Stimulated activated CD4-positive, alpha-beta T cell treated with anti-CD3 and anti-CD28 coated beads, Interleukin-4, amount 100 ng/mL, for 24 hours (primary cell): Measurements from ENCODE around the gene BCAR3.
A peak's percentile ranks its signal among the peaks of the same experiment; 100 is the strongest.
"Not testable (repeated sequence)": the region's sequence is repeated elsewhere in the genome, so short reads cannot be mapped to it uniquely, and the experiment has no call there.

Experiments
- DNase-seq: peaks from one replicate; pipeline ENCODE4 v3.0.0-alpha.2; 2020

Gene BCAR3

DNA sequence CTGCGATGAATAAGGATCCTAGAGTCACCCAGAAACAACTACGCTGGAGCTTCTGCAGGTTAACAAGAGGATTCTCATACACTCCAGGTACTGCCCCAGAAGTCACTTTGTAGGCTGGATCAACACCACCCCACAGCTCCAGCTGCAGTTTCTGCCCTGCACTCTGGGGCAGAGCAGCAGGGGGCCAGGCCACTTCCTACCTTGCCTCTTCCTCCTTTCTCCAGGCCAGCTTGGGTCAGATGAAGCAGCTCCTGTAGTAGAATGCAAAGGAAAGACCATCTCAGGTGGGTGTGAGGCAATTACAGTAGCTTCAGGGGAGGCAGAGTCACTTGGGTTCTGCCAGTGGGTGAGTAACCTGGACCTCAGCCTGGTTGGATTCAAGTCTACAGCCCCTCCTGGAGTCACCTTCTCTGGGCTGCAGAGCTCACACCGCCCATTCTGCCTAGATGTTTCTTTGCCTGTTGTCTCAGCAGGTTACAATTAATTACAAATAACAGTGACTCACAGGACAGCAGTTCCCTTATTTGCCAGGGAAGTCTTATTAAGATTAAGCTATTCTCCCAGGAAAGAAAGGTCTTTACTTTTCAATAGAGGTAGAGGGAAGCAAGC lies 24.4 kb upstream of the BCAR3 start:
- DNase-seq, result no peak

GRCh38 chr1:93704052-93704451 lies 22.4 kb upstream of the BCAR3 start:
- DNase-seq, result no peak

DNA sequence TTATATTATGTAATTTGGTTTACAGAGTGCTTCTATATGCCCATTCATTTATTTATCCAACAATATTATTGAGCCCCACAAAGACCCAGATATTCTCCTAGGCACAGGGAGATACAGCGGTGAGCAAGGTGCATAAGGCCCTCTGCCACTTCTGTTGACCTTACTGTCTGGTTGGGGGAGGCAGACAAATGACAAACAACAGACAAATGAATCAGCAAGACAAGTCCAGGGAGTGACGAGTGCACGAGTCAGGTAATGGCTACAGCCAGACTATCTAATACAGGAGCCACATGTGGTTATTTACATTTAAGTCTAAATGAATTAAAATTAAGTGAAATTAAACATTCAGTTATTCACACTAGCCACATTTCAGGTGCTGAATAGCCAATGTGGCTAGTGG lies 22.0 kb upstream of the BCAR3 start:
- DNase-seq, result no peak

DNA sequence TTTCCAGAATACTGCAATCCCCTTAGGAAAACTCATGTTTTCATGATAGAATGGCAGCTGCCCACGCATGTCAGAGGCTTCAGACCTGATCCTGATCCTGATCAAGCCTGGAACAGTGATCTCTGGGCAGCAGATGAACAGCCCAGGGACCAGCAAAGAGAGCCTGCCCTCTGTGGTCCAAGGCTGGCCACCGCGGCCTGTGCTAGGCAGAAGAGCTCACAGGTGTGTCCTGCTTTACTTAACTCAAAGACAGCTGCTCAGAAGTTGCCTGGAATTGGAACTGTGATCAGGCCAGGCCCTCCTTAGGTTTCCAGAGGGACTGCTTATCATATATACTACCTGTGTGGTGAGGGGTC lies 21.2 kb upstream of the BCAR3 start:
- DNase-seq, result no peak

DNA sequence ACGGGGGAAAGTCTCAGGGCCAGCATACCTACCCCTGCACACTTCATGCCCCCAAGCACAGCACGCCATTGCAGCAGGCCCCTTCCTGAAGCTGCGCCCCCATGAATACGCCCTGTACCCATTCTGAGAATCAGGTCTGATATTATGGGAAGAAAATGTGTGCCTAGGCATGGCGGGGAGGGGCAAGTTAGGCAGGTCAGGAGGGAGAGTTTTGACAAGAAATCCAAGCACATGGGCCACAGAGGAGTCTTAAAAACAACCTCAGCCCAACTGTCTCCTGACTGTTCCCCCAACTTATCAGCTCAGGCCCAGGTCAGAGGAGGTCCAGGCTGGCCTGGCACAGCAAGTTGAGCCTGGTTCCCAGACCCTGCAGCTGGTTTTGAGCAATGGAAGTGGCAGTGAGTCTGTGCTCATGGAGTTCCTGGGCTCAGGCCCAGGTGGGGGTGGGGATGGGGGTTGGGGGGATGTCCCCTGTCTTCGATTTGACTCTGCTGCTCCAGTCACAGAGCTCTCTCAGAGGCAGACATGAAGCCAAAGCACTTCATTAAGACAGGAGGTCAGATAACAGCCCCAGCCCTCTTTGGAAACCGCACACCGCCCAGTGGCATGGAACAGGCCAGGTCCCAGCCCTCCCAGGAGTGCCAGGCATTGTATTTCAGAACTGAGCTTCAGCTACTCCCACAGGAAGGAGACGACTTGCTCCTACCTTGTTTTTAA lies 20.6 kb upstream of the BCAR3 start:
- no peak for DNase-seq

DNA sequence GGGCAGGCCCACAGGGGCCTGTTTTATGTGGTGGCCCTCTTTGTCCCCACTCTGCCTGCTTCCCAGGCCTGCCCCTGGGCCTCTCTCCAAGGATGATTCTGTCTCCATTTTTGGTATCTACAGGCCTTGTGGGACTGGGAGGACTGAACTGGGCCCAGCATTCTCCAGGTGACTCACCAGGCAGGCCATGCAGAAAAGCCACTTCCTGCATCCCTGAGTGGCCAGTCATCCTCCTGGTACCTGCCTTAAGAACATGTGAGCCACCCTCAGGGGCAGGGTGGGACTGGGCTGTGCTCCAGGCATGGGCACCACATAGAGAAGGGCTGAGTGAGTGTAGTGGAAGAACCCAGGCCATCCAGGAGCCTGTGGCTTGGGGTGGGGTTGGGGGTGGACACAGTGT lies 20.0 kb upstream of the BCAR3 start:
- no peak for DNase-seq

- no peak for DNase-seq
Observed at GRCh38 chr1:93700532-93701469, 19.2 kb upstream of the BCAR3 start.

- DNase-seq, result no peak
Observed at GRCh38 chr1:93699503-93700168, 18.0 kb upstream of the BCAR3 start.

GRCh38 chr1:93699049-93699384 lies 17.4 kb upstream of the BCAR3 start:
- no peak for DNase-seq

GRCh38 chr1:93698329-93699048 lies 16.9 kb upstream of the BCAR3 start:
- no peak for DNase-seq

- not testable (repeated sequence) for DNase-seq
Observed at GRCh38 chr1:93697566-93697965, 15.9 kb upstream of the BCAR3 start.

DNA sequence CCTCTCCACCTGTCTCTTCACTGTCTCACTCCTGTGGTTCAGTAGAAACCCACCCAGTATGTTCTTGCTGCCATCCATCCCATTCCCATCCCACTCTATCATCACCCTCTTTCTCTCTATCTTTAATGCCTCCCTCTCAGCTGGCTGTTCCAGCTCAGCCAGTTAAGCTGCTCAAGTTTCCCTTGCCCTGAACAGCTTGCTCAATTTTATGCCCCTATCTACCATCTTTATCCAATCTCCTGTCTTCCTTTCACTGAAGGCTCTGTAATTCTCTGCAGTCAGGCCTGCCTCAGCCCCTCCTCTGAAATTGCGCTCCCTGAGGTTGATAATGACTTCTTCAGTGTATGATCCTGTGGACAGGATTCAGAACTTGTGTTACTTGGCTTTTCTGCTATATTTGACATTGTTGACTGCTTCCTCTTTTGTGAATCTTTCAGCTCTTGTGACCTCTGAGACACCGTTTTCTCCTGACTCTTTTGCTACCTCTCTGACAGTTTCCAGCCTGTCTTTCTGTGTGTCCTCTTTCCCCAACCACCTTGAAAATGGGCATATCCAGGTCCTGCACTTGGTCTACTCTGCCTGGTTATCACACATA lies 13.9 kb upstream of the BCAR3 start:
- no peak for DNase-seq

DNA sequence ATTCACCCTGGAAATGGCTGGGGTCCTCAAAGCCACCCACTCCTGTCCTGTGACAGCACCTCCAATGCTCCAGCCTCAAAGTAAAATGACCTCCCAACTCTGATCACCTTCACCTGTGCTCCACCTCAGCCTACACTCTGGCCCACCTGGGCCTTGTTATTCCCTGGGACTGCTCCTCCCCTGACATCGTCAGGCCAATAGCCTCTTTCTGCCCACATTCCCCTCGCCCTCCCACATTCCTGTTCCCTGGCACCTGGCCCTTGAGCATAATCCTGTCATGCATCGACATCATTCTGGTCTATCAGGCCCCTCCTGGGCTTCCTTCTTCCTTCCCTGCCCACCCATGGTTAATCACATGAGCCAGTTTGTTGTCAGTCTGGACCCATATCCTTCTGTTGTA lies 13.2 kb upstream of the BCAR3 start:
- DNase-seq, result no peak

DNA sequence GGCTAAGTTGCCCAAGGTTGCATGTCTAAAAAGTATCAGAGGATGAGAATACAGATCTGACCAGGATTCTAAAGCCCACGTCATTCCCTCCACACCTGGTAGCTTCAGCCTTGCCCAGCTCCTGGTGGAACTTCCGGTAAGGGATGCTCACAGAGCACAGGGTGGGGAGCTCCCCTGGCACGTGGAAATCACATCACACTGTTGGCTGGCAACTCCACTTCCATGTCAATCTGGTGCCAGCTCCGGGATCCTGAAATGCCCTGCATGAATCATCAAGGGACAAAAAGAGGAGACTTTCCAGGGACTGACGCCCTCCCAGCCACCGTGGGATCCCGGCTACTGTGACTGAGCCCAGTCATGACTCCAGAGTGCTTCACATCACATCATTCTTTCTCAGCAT lies 12.4 kb upstream of the BCAR3 start:
- no peak for DNase-seq

GRCh38 chr1:93692983-93693591 lies 11.4 kb upstream of the BCAR3 start:
- peak; percentile 57 for DNase-seq

DNA sequence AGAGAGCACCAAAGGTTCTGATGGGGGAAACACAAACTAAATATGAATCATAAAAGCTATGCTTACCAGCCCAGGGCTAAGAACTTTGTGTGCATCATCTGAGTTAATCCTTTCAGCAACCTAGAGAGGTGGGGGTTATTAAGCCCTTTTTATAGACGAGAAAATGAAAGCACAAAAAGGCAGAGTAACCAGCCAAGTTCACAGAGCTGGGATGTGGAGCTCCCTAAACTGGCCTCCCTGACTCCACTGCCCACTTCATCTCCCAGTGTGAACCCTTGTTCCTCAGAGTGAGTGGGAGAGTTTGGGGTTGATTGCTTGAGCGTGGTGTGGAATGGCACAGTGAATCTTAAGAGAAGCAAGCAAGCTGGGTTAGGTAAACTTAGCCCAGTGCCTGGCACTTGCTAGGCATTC lies 10.8 kb upstream of the BCAR3 start:
- no peak for DNase-seq

- no peak for DNase-seq
Observed at GRCh38 chr1:93692026-93692425, 10.4 kb upstream of the BCAR3 start.

DNA sequence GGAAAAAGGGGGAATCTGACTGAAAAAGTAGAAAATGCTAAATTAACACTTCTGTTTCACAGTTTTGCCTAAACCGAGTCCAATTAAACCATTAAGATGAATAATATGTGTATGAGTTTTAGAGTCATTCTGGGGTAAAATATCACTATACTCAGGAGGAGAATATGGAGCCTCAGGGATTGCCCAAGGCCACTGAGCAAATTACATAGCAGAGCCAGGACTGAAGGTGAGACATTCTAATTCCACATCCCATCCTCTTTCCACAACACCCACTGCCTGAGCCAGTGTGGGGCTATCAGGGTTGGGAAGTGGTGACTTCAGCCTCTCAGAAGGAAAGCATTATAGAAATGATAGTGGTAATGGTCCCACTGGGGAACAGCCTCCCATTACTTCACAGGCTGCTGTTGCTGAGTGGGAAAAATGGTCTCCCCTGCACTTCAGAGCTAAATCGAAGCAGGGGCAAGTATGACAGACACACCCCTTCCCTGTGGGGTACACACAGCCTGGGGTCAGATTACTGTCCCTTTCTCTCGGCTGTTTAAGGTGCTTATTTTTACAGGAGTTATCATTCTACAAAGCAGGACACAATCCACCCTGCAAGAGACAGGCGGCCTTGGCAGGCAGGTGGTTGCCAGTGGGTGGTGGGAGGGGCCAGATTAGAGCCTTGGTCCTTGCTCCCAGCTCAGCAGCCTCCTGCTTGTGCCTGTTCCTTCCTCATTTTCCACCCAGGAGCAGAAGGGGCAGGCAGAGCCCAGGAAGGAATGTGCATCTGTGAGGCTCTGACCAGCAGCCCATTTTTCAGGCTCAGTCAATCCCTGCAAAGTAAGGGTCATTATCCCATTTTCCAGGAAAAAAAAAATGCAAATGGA lies 9.5 kb upstream of the BCAR3 start:
- DNase-seq, result no peak

GRCh38 chr1:93690341-93690740 lies 8.7 kb upstream of the BCAR3 start:
- no peak for DNase-seq

- no peak for DNase-seq
Observed at GRCh38 chr1:93689521-93690223, 8.0 kb upstream of the BCAR3 start.
